Left ventricle myocardium superior (tissue), 1 donor: ENCODE data around the gene PLXNA2. TPM values are rescaled to one million over a fixed set of nuclear protein-coding genes. Genes with fewer than 3 reads are reported as not detected.

Experiments used
- ATAC-seq: fragments of 200-7000 bp; cut with Tn5 transposase; one replicate; pipeline ENCODE4 v1.9.1; 2020; ENCODE audit warnings: mild to moderate bottlenecking, moderate library complexity
- DNase-seq: peaks from one replicate; pipeline ENCODE4 v3.0.0-alpha.2; 2020
- intact Hi-C: fragments of 100-400 bp; cut with micrococcal nuclease; formaldehyde crosslinking; loops from one replicate; pipeline ENCODE4 v1.11.0; 2022
- total RNA-seq: library from RNA; stranded (reverse); fragmentation: NEBNext Ultra II Directional; extraction: Animal tissue kit (Norgen Biotek cat#: 25700); gene quantifications from one replicate; pipeline ENCODE4 v1.2.1, GENCODE V29; 2021
- donor health status: DM: no; HTN: yes; CAD: no; lungs with severe emphysema.

The PLXNA2 gene
- total RNA-seq, 1 donor from 2014 or later, result 12.1 TPM

- ATAC-seq, result no peak
- intact Hi-C loops, result no loop called here
- no peak for DNase-seq
Measured at GRCh38 chr1:208268541-208269337, 24.6 kb upstream of the PLXNA2 start.

GRCh38 chr1:208265525-208265924, 21.3 kb upstream of the PLXNA2 start:
- ATAC-seq (no peak), DNase-seq (no peak)
- intact Hi-C loops, result no loop called here

- intact Hi-C loops, result no loop called here
- DNase-seq, result no peak
- ATAC-seq, result peak; percentile 34
Measured at GRCh38 chr1:208265122-208265469, 20.9 kb upstream of the PLXNA2 start.

- DNase-seq (peak; percentile 46), ATAC-seq (peak; percentile 87)
- intact Hi-C loops, result no loop called here
Measured at GRCh38 chr1:208264469-208265121, 20.4 kb upstream of the PLXNA2 start.

GRCh38 chr1:208261874-208262273, 17.7 kb upstream of the PLXNA2 start:
- intact Hi-C loops, result no loop called here
- ATAC-seq, result no peak
- DNase-seq, result no peak

- no peak for ATAC-seq
- DNase-seq, result no peak
- intact Hi-C loops, result no loop called here
Measured at GRCh38 chr1:208258277-208258676, 14.1 kb upstream of the PLXNA2 start.

GRCh38 chr1:208257351-208257750, 13.2 kb upstream of the PLXNA2 start:
- intact Hi-C loops, result no loop called here
- DNase-seq (no peak), ATAC-seq (no peak)

GRCh38 chr1:208256556-208256955, 12.4 kb upstream of the PLXNA2 start:
- DNase-seq, result no peak
- intact Hi-C loops, result no loop called here
- ATAC-seq, result no peak

GRCh38 chr1:208256091-208256490, 11.9 kb upstream of the PLXNA2 start:
- intact Hi-C loops, result no loop called here
- DNase-seq (no peak), ATAC-seq (no peak)

GRCh38 chr1:208254862-208255261, 10.7 kb upstream of the PLXNA2 start:
- DNase-seq (no peak), ATAC-seq (no peak)
- intact Hi-C loops, result no loop called here

- ATAC-seq, result no peak
Measured at GRCh38 chr1:208254376-208254775, 10.2 kb upstream of the PLXNA2 start.

GRCh38 chr1:208252836-208253576, 8.8 kb upstream of the PLXNA2 start:
- DNase-seq (no peak), ATAC-seq (no peak)
- intact Hi-C loops, result no loop called here

More at GRCh38 chr1:208254376-208254775, 10.2 kb upstream of the PLXNA2 start:
- DNase-seq, result no peak
- intact Hi-C loops, result no loop called here

GRCh38 chr1:208251911-208252835, 8.0 kb upstream of the PLXNA2 start:
- DNase-seq, result peak; percentile 57
- peak; percentile 52 for ATAC-seq
- intact Hi-C loops, result no loop called here

GRCh38 chr1:208251015-208251414, 6.8 kb upstream of the PLXNA2 start:
- DNase-seq (no peak), ATAC-seq (no peak)
- intact Hi-C loops, result no loop called here

- intact Hi-C loops, result no loop called here
- ATAC-seq (no peak), DNase-seq (no peak)
Measured at GRCh38 chr1:208250613-208251012, 6.4 kb upstream of the PLXNA2 start.

GRCh38 chr1:208248991-208249696, 5.0 kb upstream of the PLXNA2 start:
- no peak for ATAC-seq
- intact Hi-C loops, result loop anchor here (10.0 kb wide), 2 partner anchors 114 to 224 kb away; no protein-coding TSS in a partner anchor
- DNase-seq, result no peak

GRCh38 chr1:208248307-208248801, 4.2 kb upstream of the PLXNA2 start:
- ATAC-seq, result no peak
- DNase-seq, result no peak
- intact Hi-C loops, result loop anchor here (10.0 kb wide), 2 partner anchors 114 to 224 kb away; no protein-coding TSS in a partner anchor

- DNase-seq (peak; percentile 30), ATAC-seq (no peak)
- intact Hi-C loops, result loop anchor here (10.0 kb wide), 2 partner anchors 113 to 223 kb away; no protein-coding TSS in a partner anchor
Measured at GRCh38 chr1:208247696-208248095, 3.5 kb upstream of the PLXNA2 start.
